H1 (cell line): ENCODE data around the gene SLCO4A1. TPM values are rescaled to one million over a fixed set of nuclear protein-coding genes. Genes with fewer than 3 reads are reported as not detected.

ENCODE experiments used
- GABPA ChIP-seq: IDR thresholded peaks from 2 replicates; pipeline ENCODE4 v1.6.1; 2011; ENCODE audit warnings: mild to moderate bottlenecking, low read length, moderate library complexity, borderline replicate concordance; ENCODE audit not compliant: insufficient read depth
- GTF2F1 ChIP-seq: IDR thresholded peaks from 2 replicates; pipeline ENCODE4 v1.6.1; 2012; ENCODE audit warnings: low read depth, low read length, improper control_type of control experiment, borderline replicate concordance
- HDAC6 ChIP-seq: IDR thresholded peaks from one replicate; pipeline ENCODE4 v1.7.1; 2012; ENCODE audit warnings: low read depth, mild to moderate bottlenecking, inconsistent platforms, low read length, moderate library complexity
- KDM5A ChIP-seq: fragments of 200-600 bp; IDR thresholded peaks from 2 replicates; pipeline ENCODE4 v1.7.1; 2012; ENCODE audit warnings: mild to moderate bottlenecking, low read length, inconsistent platforms, mixed read lengths
- SIX5 ChIP-seq: IDR thresholded peaks from 2 replicates; pipeline ENCODE4 v1.6.1; 2011; ENCODE audit warnings: mild to moderate bottlenecking, low read depth, low read length
- TEAD4 ChIP-seq: IDR thresholded peaks from 2 replicates; pipeline ENCODE4 v1.6.1; 2012; ENCODE audit warnings: low read depth, low read length, inconsistent platforms, mixed read lengths
- ZNF274 ChIP-seq: IDR thresholded peaks from 2 replicates; pipeline ENCODE4 v1.7.0; 2012; ENCODE audit warnings: low read length, borderline replicate concordance; ENCODE audit errors: extremely low read depth
- polyA plus RNA-seq, 7 experiments: library from polyadenylated mRNA; depleted of rRNA in 3 of 7; stranded (reverse) in 5 of 7; unstranded in 2 of 7; fragments of >200 nt in 5 of 7; fragments of 200-250 nt in 2 of 7; gene quantifications; 1 replicate in 5 of 7; 2 replicates in 1 of 7; 4 replicates in 1 of 7; pipeline versions ENCODE4 v1.2.1 to v1.2.3, GENCODE V29; 2011 to 2013; ENCODE audit warnings: missing spikeins in 2 of 7, mixed read lengths in 2 of 7
- total RNA-seq: library from RNA; stranded (reverse); fragmentation: NEBNext Ultra II Directional; extraction: Animal tissue kit (Norgen Biotek cat#: 25700); gene quantifications from 2 replicates; pipeline ENCODE4 v1.2.1, GENCODE V29; 2021

Gene SLCO4A1
- total and polyA plus RNA-seq, 2 of the 8 experiments (the other 6 are each of a cell fraction or from before 2014, with no cell fraction given), result 10.5 to 18.5 TPM

- TF ChIP-seq HDAC6, result no peak
- TF ChIP-seq KDM5A, result no peak
- no peak for TF ChIP-seq ZNF274
- no peak for TF ChIP-seq GABPA
- TF ChIP-seq SIX5, result no peak
- no peak for TF ChIP-seq GTF2F1
- no peak for TF ChIP-seq TEAD4
Measured at GRCh38 chr20:62657589-62657942, 15.3 kb downstream of the SLCO4A1 start (continued).
